Neural crest cell (in vitro differentiated cells): ENCODE measurements around the gene RAB38. TPM values are rescaled to one million over a fixed set of nuclear protein-coding genes. Genes with fewer than 3 reads are reported as not detected.

ENCODE experiments used
- DNase-seq: peaks from one replicate; pipeline ENCODE4 v3.0.0; 2021; ENCODE audit warnings: low read depth, mixed read lengths, low spot score
- H3K27ac Mint-ChIP-seq: one replicate; pipeline ENCODE4 v1.8.0; 2021; ENCODE audit warnings: mild to moderate bottlenecking, mixed read lengths; ENCODE audit not compliant: unreplicated experiment
- H3K27me3 Mint-ChIP-seq: 2 replicates; pipeline ENCODE4 v1.8.0; 2021; ENCODE audit warnings: low read depth, mild to moderate bottlenecking, mixed read lengths
- H3K36me3 Mint-ChIP-seq: 2 replicates; pipeline ENCODE4 v1.8.0; 2021; ENCODE audit warnings: low read depth, mild to moderate bottlenecking, mixed read lengths
- H3K4me1 Mint-ChIP-seq: 2 replicates; pipeline ENCODE4 v1.8.0; 2021; ENCODE audit warnings: mixed read lengths
- H3K4me3 Mint-ChIP-seq: one replicate; pipeline ENCODE4 v1.8.0; 2021; ENCODE audit warnings: mild to moderate bottlenecking, mixed read lengths
- H3K9me3 Mint-ChIP-seq: 2 replicates; pipeline ENCODE4 v1.8.0; 2021; ENCODE audit warnings: mixed read lengths
- CTCF ChIP-seq: fragments of 200-600 bp; sonication (generic); conservative IDR thresholded peaks from 2 replicates; pipeline ENCODE4 v1.5.0; 2021; ENCODE audit warnings: antibody characterized with exemption, mild to moderate bottlenecking
- microRNA-seq: library from miRNA; unstranded; fragments of <30 nt; microRNA quantifications from one replicate; pipeline ENCODE4, GENCODE V29; 2020
- total RNA-seq: library from RNA; stranded (reverse); gene quantifications from 2 replicates; pipeline ENCODE4 v1.2.1, GENCODE V29; 2021

RAB38 gene
- total RNA-seq, 1 donor from 2014 or later: 3.6 TPM

- Mint-ChIP-seq H3K27me3 (no peaks in the 10 kb centered on the region), H3K36me3 (no peaks in the 10 kb centered on the region), H3K4me1 (no peaks in the 10 kb centered on the region), H3K9me3 (peaks cover under 1% of the 10 kb centered on the region), H3K27ac (no peak overlapping the region), H3K4me3 (no peak overlapping the region)
- TF ChIP-seq CTCF: no peak
- DNase-seq: no peak
Measured at GRCh38 chr11:88086297-88086696, 88.9 kb downstream of the RAB38 start.

GRCh38 chr11:88070437-88070836 is 104.8 kb downstream of the RAB38 start:
- no peak for TF ChIP-seq CTCF
- no peaks in the 10 kb centered on the region for H3K36me3 Mint-ChIP-seq
- H3K27me3 Mint-ChIP-seq: no peaks in the 10 kb centered on the region
- H3K4me1 Mint-ChIP-seq: no peaks in the 10 kb centered on the region
- DNase-seq: no peak
- no peak overlapping the region for H3K27ac Mint-ChIP-seq
- no peak overlapping the region for H3K4me3 Mint-ChIP-seq
- peaks cover 7% of the 10 kb centered on the region for H3K9me3 Mint-ChIP-seq

GRCh38 chr11:88068848-88069554 is 106.2 kb downstream of the RAB38 start:
- Mint-ChIP-seq H3K4me1 (no peaks in the 10 kb centered on the region), H3K27ac (no peak overlapping the region), H3K27me3 (no peaks in the 10 kb centered on the region), H3K4me3 (no peak overlapping the region), H3K36me3 (no peaks in the 10 kb centered on the region), H3K9me3 (peaks cover 2% of the 10 kb centered on the region)
- TF ChIP-seq CTCF: no peak
- no peak for DNase-seq

- no peaks in the 10 kb centered on the region for H3K4me1 Mint-ChIP-seq
- H3K36me3 Mint-ChIP-seq: no peaks in the 10 kb centered on the region
- no peak for TF ChIP-seq CTCF
- no peaks in the 10 kb centered on the region for H3K9me3 Mint-ChIP-seq
- H3K27ac Mint-ChIP-seq: no peak overlapping the region
- DNase-seq: no peak
- no peaks in the 10 kb centered on the region for H3K27me3 Mint-ChIP-seq
- no peak overlapping the region for H3K4me3 Mint-ChIP-seq
Measured at GRCh38 chr11:88066090-88066489, 109.2 kb downstream of the RAB38 start.

- no peak for DNase-seq
- Mint-ChIP-seq H3K27ac (no peak overlapping the region), H3K27me3 (no peaks in the 10 kb centered on the region), H3K36me3 (no peaks in the 10 kb centered on the region), H3K9me3 (no peaks in the 10 kb centered on the region), H3K4me3 (no peak overlapping the region), H3K4me1 (no peaks in the 10 kb centered on the region)
- TF ChIP-seq CTCF: no peak
Measured at GRCh38 chr11:88064097-88064705, 111.0 kb downstream of the RAB38 start.

Small RNA genes lying within 50 kb of the gene (microRNA-seq; reads per million reads assigned to microRNA genes)
- not detected for gene MIR3166

Other genes starting within 250 kb of the RAB38 start
- gene CTSC, start 162.3 kb upstream of the RAB38 start, total RNA-seq: 84.3 and 88.0 TPM in 2 replicates